Activated T-cell treated with anti-CD3 and anti-CD28 coated beads for 48 hours (primary cell): ENCODE results near the gene OTOR.

ENCODE experiments used
- DNase-seq: peaks from one replicate; pipeline ENCODE4 v3.0.0-alpha.2; 2020; ENCODE audit warnings: low read depth

Gene OTOR

GRCh38 chr20:16749573-16749972 lies 1.4 kb downstream of the OTOR start:
- no peak for DNase-seq

GRCh38 chr20:16752082-16752481 lies 3.9 kb downstream of the OTOR start:
- no peak for DNase-seq

GRCh38 chr20:16752901-16753300 lies 4.7 kb downstream of the OTOR start:
- DNase-seq, result no peak

- no peak for DNase-seq
Observed at GRCh38 chr20:16758454-16759180, 10.5 kb downstream of the OTOR start.

GRCh38 chr20:16759181-16759563 lies 11.0 kb downstream of the OTOR start:
- no peak for DNase-seq

GRCh38 chr20:16760431-16761304 lies 12.5 kb downstream of the OTOR start:
- no peak for DNase-seq

GRCh38 chr20:16761305-16761829 lies 13.2 kb downstream of the OTOR start:
- no peak for DNase-seq

- no peak for DNase-seq
Observed at GRCh38 chr20:16764560-16764959, 16.4 kb downstream of the OTOR start.

GRCh38 chr20:16771213-16771612 lies 23.1 kb downstream of the OTOR start:
- DNase-seq, result no peak

GRCh38 chr20:16775961-16776360 lies 27.8 kb downstream of the OTOR start:
- DNase-seq, result no peak

GRCh38 chr20:16777126-16777525 lies 29.0 kb downstream of the OTOR start:
- no peak for DNase-seq

GRCh38 chr20:16778159-16778558 lies 30.0 kb downstream of the OTOR start:
- DNase-seq, result no peak

- DNase-seq, result no peak
Observed at GRCh38 chr20:16781496-16781895, 33.3 kb downstream of the OTOR start.

- no peak for DNase-seq
Observed at GRCh38 chr20:16785226-16785625, 37.1 kb downstream of the OTOR start.
